GM12878 (cell line): ENCODE results near the gene FBXL3. TPM values are rescaled to one million over a fixed set of nuclear protein-coding genes. Genes with fewer than 3 reads are reported as not detected.
"Not testable (repeated sequence)": the region's sequence is repeated elsewhere in the genome, so short reads cannot be mapped to it uniquely, and the experiment has no call there.

ENCODE experiments used
- ATAC-seq: fragments of 200-7000 bp; cut with Tn5 transposase; 3 replicates; pipeline ENCODE4 v1.9.1; 2020; ENCODE audit warnings: mild to moderate bottlenecking, moderate library complexity
- BruUV-seq: library from RNA; stranded (reverse); fragments of 400-500 nt; replicated peaks from 2 replicates; lab custom pipeline; 2021; lab: Mats Ljungman, UMichigan
- CTCF ChIA-PET: fragments of 300-600 bp; sonication (Branson Sonifier 250); formaldehyde crosslinking; extraction: SDS; loops from one replicate; lab custom pipeline; 2021; ENCODE audit warnings: inconsistent platforms; lab: Yijun Ruan, JAX
- POLR2A ChIA-PET: fragments of 350-600 bp; formaldehyde crosslinking; extraction: SDS; loops from one replicate; lab custom pipeline; 2021; ENCODE audit warnings: inconsistent platforms; lab: Charles Lee
- RAD21 ChIA-PET: fragments of 300-600 bp; sonication (Branson Sonifier 250); formaldehyde crosslinking; loops from one replicate; lab custom pipeline; 2023; ENCODE audit warnings: antibody characterized with exemption; ENCODE audit not compliant: unreplicated experiment; lab: Charles Lee
- SMC1A ChIA-PET: fragments of 300-600 bp; sonication (Branson Sonifier 250); formaldehyde crosslinking; loops from one replicate; lab custom pipeline; 2023; ENCODE audit not compliant: unreplicated experiment, uncharacterized antibody; lab: Charles Lee
- DNase-seq: peaks from one replicate; pipeline ENCODE4 v3.0.0-alpha.2; 2011; ENCODE audit warnings: low read depth, low spot score
- FAIRE-seq: peaks from 3 replicates; lab custom pipeline; 2011; peaks lifted over from hg19 to GRCh38; lab: Jason Lieb, UNC
- H2AFZ ChIP-seq: 2 replicates; pipeline ENCODE4 v1.6.0; 2011; ENCODE audit warnings: low read depth, low read length, control low read depth; ENCODE audit not compliant: control insufficient read depth
- H3K27ac ChIP-seq: 2 replicates; pipeline ENCODE4 v1.5.1; 2011; ENCODE audit warnings: control low read depth; ENCODE audit not compliant: control insufficient read depth, insufficient read depth
- H3K27me3 ChIP-seq, 2 experiments: replicated peaks in 1 of 2; 2 replicates each; pipeline versions ENCODE4 v1.6.0 to v1.6.1; 2011; ENCODE audit warnings: low read length in 1 of 2; ENCODE audit not compliant: control insufficient read depth in 2 of 2, insufficient read depth in 2 of 2
- H3K36me3 ChIP-seq, 2 experiments: 2 replicates each; pipeline ENCODE4 v1.5.1; 2011; ENCODE audit warnings: low read length in 1 of 2; ENCODE audit not compliant: control insufficient read depth in 2 of 2, insufficient read depth in 2 of 2
- H3K4me1 ChIP-seq: 2 replicates; pipeline ENCODE4 v1.6.1; 2011; ENCODE audit warnings: mild to moderate bottlenecking, low read length, moderate library complexity, mixed read lengths; ENCODE audit not compliant: control insufficient read depth, insufficient read depth
- H3K4me2 ChIP-seq: 2 replicates; pipeline ENCODE4 v1.6.0; 2011; ENCODE audit warnings: control low read depth; ENCODE audit not compliant: control insufficient read depth, insufficient read depth
- H3K4me3 ChIP-seq: fragments of 200-600 bp; sonication (generic); 2 replicates; pipeline ENCODE4 v1.5.1; 2016
- H3K79me2 ChIP-seq: 2 replicates; pipeline ENCODE4 v1.6.0; 2011; ENCODE audit warnings: low read length; ENCODE audit not compliant: control insufficient read depth, insufficient read depth
- H3K9ac ChIP-seq: 2 replicates; pipeline ENCODE4 v1.8.0; 2011; ENCODE audit warnings: low read length, control low read depth, mixed read lengths; ENCODE audit not compliant: control insufficient read depth, insufficient read depth
- H3K9me3 ChIP-seq: replicated peaks from 3 replicates; pipeline ENCODE4 v1.5.1; 2011; ENCODE audit warnings: mild to moderate bottlenecking, low read length; ENCODE audit not compliant: control insufficient read depth, insufficient read depth
- H4K20me1 ChIP-seq: 2 replicates; pipeline ENCODE4 v1.6.0; 2011; ENCODE audit not compliant: control insufficient read depth, insufficient read depth
- BACH1 ChIP-seq: fragments of 450-650 bp; IDR thresholded peaks from 2 replicates; pipeline ENCODE4 v1.6.1; 2017; ENCODE audit warnings: mild to moderate bottlenecking, borderline replicate concordance
- BHLHE40 ChIP-seq, 2 experiments: fragments of 450-650 bp in 1 of 2; IDR thresholded peaks; 2 replicates each; pipeline ENCODE4 v1.6.1; 2011 to 2017; ENCODE audit warnings: low read depth in 2 of 2, borderline replicate concordance in 1 of 2, improper control_type of control experiment in 1 of 2, low read length in 1 of 2, mild to moderate bottlenecking in 1 of 2
- ESRRA ChIP-seq: IDR thresholded peaks from 2 replicates; pipeline ENCODE4 v1.6.1; 2012; ENCODE audit warnings: mild to moderate bottlenecking, low read length, improper control_type of control experiment
- HDGF ChIP-seq: fragments of 450-650 bp; IDR thresholded peaks from 2 replicates; pipeline ENCODE4 v1.6.1; 2016; ENCODE audit warnings: antibody characterized with exemption
- NFXL1 ChIP-seq: fragments of 450-650 bp; IDR thresholded peaks from 2 replicates; pipeline ENCODE4 v1.6.1; 2017; ENCODE audit warnings: antibody characterized with exemption, mild to moderate bottlenecking, borderline replicate concordance
- ZBTB33 ChIP-seq: fragments of 450-650 bp; IDR thresholded peaks from 2 replicates; pipeline ENCODE4 v1.6.1; 2017; ENCODE audit warnings: mild to moderate bottlenecking
- WGBS: methylation state at CpG from one replicate; pipeline ENCODE4 v1.1.6; 2016; ENCODE audit warnings: low lambda C conversion rate; ENCODE audit not compliant: insufficient replicate concordance, insufficient coverage; ENCODE audit errors: missing lambda C conversion rate; 5-methylcytosine and 5-hydroxymethylcytosine counted together
- in situ Hi-C: fragments of 300-500 bp; cut with MboI; formaldehyde crosslinking; loops from 9 replicates; pipeline ENCODE4 v1.14.3; 2018; ENCODE audit warnings: mixed read lengths
- intact Hi-C: fragments of 100-400 bp; cut with micrococcal nuclease; formaldehyde crosslinking; loops from one replicate; pipeline ENCODE4 v1.14.2; 2022; ENCODE audit not compliant: unreplicated experiment
- polyA plus RNA-seq, 11 experiments: library from polyadenylated mRNA; depleted of rRNA in 4 of 11; unstranded in 6 of 11; stranded (reverse) in 5 of 11; fragments of >200 nt; fragmentation: Nextera tagmentation in 4 of 11; fragmentation: Illumina TruSeq in 1 of 11; extraction: Ambion mirVana in 4 of 11; extraction: Trizol in 1 of 11; gene quantifications; 1 replicate in 1 of 11; 2 replicates in 10 of 11; pipeline versions ENCODE4 v1.2.1 to v1.2.3, GENCODE V29; 2011 to 2016; ENCODE audit warnings: inconsistent platforms in 2 of 11, missing spikeins in 2 of 11, low read depth in 1 of 11
- total RNA-seq, 4 experiments: library from RNA; depleted of rRNA in 3 of 4; stranded (reverse); fragments of >200 nt in 3 of 4; fragmentation: Illumina TruSeq in 1 of 4; extraction: Trizol in 1 of 4; gene quantifications; 2 replicates each; pipeline versions ENCODE4 v1.2.1 to v1.2.3, GENCODE V29; 2013 to 2021

The FBXL3 gene
- total and polyA plus RNA-seq, 10 of the 15 experiments (the other 5 are each of a cell fraction or from before 2014, with no cell fraction given), result 9.0 to 26.4 (median 19.7) TPM

- no peak for TF ChIP-seq ZBTB33
- TF ChIP-seq HDGF, result no peak
- TF ChIP-seq ESRRA, result no peak
- TF ChIP-seq BACH1, result no peak
- no peak for TF ChIP-seq BHLHE40 (IDR thresholded peaks at IDR 0.05; ENCODE audit: borderline replicate concordance in 1 of 2, low read depth in 2 of 2, low read length in 1 of 2)
- no peak for TF ChIP-seq NFXL1
Measured at GRCh38 chr13:77013853-77014542, 13.0 kb downstream of the FBXL3 start (continued).

GRCh38 chr13:77009719-77010118 lies 17.2 kb downstream of the FBXL3 start:
- H3K27ac ChIP-seq, H3K9ac ChIP-seq, H3K4me3 ChIP-seq, H3K4me1 ChIP-seq, intact Hi-C loops, H3K4me2 ChIP-seq, H3K79me2 ChIP-seq, FAIRE-seq, DNase-seq, ATAC-seq, H3K9me3 ChIP-seq, CTCF ChIA-PET, BruUV-seq, POLR2A ChIA-PET, H3K27me3 ChIP-seq, H2AFZ ChIP-seq, RAD21 ChIA-PET, H4K20me1 ChIP-seq: not testable (repeated sequence)
- H3K36me3 ChIP-seq, result peaks cover 8 to 37% of the 10 kb centered on the region in 2 experiments
- in situ Hi-C loops, result loop anchor here (25.0 kb wide), 1 partner anchor 1628 kb away; no protein-coding TSS in a partner anchor
- SMC1A ChIA-PET, result interaction anchor here (0.9 to 1.3 kb wide), 3 partner anchors 9 to 507 kb away, joined by 3 read pairs; no protein-coding TSS in a partner anchor
- WGBS, result 88% methylated on average over 5 of the region's 5 CpGs
